HG02763 (cell line): ENCODE results near the gene AMFR.

ENCODE experiments used
- ATAC-seq: cut with Tn5 transposase; IDR thresholded peaks from one replicate; pipeline ENCODE4 v1.9.1; 2021; ENCODE audit warnings: mild to moderate bottlenecking, moderate library complexity; ENCODE audit not compliant: unreplicated experiment

Gene AMFR

DNA sequence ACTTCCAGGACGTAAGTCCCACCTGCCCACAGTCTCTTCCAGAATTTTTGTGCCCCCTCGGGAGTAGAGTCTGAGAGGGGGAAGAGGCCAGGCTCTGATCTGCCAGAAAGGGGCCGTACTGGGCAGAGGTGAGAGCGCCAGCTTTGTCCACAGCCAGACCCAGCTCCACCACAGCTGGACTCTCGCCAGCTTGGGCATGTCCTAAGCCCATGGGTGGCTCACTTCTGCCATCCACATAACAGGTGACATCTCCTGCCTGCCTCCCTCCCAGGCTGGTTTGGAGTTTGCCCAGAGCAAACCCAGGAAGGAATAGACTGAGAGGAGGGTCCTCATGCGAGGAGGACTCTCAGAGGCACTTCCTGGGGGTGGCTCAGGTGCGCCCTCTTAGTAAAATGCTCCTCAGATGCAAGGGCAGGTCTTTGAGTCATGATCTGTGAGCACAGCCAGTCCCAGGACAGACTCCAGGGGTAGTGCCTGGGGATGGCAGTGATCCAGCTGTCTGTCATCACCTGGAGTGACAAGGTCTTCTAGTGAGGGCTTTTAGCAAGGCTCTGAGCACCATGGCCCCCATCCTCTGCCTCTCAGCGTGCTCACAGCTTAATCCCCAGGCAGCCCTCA lies 89.2 kb downstream of the AMFR start:
- ATAC-seq = no peak

DNA sequence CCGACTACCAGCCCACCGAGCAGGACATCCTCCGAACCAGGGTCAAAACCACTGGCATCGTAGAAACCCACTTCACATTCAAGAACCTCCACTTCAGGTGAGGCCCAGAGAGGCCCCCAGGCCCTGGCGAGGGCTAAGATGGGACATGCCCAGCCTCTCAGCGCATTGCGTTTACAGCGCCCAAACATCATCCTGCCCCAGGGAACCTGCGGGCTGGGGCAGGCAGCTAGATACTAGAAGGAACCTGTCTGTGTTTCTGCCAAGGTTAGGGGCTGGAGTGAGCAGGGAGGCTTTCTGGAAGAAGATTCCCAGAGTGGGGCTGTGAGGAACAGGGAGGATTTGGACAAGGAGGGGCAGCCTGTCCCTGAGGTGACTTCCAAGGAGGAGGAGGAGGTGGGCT lies 90.6 kb downstream of the AMFR start:
- no peak for ATAC-seq

DNA sequence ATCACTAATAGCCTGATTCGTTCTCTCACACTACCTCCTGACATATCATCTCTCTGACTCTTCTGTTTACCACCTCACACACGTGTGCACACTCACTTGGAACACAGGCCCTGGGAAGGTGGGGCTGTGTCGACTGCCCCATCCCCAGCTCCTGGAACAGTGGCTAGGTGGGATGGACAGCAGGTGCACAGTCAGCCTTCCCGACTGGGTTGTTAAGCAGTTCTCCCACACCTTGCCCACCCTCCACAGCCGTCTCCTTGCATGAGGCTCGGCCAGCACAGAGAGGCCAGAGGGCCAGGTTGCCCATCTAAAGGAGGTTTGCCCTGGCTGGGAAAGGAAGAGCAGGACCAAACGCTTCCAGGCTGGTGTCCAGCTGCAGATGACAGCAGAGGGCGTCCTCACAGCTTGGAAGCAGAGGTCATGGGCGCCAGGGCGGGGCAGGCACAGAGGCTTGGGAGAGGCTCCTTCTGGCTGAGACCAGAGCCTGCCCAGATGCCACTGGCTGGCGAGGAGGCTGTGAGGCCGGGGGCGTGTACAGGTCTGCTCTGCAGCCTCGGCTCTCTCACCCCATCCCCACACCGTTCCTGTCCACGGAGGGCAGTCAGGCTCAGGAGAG lies 92.8 kb downstream of the AMFR start:
- no peak for ATAC-seq

DNA sequence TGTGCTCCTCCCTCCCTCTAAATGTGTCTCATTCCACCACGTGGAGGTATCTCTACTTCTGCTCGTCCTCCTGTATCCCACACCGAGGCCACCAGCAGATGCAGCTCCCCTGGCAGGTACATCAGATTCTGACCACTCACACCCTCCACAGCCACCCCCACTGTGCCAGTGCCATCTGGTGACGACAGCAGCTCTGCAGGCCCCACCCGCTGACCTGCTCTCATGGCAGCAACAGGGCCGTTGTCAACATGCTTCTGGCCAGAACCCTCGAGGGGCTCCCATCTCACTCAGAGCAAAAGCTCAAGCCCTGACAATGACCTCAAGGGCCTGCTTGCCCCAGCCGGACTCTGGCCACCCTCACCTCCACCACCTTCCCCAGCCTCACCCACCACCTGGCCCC lies 93.4 kb downstream of the AMFR start:
- ATAC-seq = no peak

DNA sequence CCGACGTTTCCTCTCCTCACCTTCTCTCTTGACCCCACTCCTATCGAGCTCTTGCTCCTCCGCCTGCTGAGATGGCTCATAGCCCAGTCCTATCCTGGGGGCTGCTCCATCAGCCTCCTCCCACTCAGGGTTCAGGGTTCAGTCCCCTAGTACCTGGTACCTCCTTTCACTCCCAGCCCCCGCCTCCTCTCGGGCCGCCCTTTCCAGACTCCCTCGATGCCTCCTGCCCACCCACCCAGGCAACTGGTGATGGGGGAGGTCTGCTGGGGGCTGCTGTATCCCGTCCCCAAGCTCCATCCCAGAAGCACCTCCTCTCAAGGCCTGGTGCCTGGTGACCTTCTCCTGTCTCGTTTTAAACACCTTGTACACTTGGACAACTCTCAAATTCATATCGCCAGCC lies 93.9 kb downstream of the AMFR start:
- ATAC-seq = no peak

DNA sequence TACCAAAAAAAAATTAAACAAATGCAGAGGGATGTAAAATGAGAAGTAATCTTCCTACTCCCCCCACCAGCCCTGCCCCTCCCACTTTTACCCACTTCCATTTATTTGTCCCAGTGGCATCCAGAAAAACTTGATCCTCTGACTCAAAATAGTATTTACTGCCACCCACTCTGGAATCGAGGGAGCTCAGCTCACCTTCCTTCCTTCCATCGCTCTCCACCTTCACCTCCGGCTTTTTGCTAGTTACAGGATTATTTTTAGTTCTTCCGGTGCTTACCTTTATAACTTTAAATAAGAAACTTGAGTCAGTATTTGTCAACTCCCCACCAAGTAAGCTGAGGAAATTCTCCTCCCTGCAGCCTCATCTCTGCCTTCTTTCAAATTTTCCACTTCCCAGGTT lies 94.9 kb downstream of the AMFR start:
- ATAC-seq = no peak

DNA sequence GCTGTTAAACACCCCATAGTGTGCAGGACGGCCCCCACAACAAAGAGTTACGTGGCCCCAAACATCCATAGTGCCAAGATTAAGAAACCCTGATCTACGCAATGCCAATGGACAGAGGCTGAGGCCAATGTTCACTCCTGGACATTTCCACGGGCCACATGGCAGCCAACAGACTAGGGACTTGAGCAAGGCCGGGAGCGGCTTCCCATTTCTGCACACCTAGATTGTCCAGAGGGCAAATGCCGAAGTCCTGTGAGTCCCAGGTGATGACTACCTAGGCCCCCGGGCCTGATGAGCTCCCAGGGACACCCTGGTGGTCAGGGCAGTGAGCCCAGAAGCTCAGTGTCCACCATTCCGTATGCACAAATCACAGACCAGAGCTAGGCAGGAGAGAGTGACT lies 95.5 kb downstream of the AMFR start:
- ATAC-seq = no peak

DNA sequence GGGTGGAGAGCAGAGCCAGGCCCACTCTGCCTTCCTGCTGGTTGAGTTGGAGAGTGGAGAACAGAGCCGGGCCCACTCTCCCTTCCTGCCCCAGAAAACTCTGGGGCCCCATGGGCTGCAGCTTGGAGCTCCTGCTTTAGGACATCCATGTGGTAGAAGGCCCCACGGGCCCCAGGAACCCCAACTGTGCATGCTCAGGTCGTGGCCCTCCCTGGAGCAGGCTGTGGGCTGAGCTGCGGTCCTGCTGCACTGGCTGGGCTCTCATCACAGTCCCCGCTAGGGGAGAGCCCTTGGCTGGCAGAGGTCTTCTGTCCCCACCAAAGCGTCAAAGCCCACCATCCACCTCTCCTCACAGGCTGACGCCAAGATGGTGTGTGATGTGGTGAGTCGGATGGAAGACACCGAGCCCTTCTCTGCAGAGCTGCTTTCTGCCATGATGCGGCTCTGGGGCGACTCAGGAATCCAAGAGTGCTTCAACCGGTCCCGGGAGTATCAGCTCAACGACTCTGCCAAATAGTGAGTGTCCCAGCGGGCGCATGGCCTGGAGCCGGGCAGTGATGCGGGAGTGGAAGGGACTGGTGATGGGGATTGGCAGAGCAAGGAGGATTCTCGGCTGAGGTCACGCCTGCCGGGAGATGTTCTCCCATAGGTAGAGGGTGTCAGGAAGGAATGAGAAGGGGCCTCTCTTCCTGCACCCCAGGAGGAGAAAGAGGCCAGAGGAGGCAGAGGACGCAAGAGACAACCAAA lies 96.9 kb downstream of the AMFR start:
- ATAC-seq = no peak

DNA sequence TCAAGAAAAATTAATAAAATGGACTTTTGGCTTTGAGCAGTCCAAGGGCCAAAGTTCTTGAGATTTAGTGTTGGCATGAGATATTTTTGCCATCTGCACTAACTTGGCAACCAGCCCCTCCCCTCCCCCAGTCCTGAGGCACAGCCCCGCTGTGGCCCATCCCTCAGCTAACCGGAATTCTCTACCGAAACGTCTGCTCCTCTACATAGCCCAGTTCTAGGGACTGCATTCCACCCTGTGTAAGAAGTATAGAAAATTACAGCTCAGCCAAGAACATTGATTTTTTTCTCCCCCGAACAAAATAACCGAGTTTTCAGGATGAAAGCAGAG lies 97.5 kb downstream of the AMFR start:
- no peak for ATAC-seq

DNA sequence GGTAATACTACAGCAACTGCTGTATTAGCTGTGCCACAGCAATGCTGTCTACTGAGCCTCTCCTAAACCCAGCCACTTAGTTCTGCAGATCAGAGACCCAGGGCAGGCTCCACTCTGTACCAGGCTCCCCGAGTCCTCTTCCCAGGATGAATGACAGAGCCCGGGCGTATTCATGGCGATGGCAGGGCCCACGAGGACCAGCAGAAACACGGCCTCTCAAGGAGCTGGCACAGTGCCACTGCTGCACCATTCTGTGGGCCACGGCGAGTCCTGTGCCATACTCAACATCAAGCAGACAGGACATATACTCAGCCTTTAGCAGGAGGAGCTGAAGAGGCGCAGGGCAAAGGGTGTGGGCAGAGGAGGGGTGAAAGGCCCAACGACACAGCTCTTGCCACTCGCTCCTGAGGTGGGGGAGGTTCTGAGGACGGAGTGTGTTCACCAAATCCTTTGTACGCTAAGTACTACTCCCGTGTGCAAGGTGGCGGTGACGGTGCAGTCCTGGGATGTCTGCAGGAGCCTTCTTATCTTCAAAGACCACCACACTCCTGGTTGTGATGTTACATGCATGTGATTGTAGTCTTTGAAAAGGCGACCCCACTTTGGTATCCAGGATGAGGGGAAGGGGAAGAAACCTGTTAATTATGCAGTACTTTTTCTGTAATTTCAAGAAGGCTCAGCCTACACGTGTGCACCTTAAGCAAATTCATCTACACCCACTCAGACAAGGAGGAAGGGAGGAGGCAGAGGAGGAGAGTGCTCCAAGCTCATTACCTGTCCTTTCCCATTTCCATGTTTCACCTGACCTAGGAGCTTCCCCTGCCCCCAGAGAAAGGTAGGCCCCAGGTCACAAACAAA lies 98.0 kb downstream of the AMFR start:
- ATAC-seq = no peak

DNA sequence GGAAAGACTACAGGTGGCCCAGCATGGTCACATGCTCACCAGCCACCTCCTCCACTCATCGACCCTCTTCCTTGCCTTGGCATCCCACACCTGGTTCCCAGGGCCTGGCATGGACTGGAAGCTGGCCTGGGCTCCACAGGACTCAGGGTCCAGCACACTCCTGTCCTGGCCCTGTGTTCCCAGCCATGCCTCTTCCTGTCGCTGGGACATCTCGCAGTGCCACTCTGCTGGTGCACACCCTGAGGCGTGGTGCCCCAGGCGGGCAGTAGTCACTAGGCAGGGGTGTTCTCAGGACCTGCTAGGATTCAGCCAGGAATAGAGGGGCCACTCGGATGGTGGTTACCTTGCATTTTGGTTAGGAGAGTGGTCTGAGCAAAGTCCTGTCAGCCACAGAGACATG lies 99.4 kb downstream of the AMFR start:
- no peak for ATAC-seq

DNA sequence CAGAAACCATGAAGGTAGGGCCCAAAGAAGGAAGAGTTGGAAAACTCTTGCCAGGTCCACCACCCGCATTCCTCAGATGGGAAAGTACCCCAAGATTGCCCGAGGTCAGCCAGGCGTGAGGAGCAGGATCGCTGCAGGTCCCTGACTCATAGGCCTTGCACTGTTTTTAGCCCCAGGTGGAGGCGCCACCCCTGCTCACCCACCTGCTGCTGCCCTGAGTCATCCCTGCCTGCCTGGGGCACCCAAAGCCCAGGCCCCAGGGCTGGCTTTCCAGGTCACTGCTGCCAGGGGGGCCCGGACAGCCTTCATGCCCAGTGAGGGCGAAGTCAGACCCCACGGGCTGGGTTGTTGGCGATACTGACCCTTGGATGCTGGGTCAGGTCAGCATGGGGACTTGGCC lies 100.9 kb downstream of the AMFR start:
- ATAC-seq = no peak

DNA sequence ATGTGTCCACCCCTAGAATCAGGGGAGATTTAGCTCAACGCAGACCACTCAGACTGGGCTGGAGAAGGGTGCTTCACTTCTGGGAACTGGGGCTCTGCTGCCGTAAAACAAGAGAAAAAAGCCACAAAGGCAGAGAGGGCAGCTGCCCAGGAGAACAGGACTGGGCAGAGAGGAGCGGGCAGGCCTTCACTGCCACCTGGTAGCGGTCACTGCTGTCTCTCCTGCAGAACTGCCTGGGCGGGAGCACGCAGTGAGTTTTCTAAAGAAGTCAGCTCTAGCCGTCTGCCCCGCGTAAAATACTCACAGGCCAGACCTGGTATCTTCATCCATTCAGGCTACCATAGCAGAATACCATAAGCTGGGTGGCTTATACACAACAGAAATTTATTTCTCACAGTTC lies 103.8 kb downstream of the AMFR start:
- no peak for ATAC-seq

DNA sequence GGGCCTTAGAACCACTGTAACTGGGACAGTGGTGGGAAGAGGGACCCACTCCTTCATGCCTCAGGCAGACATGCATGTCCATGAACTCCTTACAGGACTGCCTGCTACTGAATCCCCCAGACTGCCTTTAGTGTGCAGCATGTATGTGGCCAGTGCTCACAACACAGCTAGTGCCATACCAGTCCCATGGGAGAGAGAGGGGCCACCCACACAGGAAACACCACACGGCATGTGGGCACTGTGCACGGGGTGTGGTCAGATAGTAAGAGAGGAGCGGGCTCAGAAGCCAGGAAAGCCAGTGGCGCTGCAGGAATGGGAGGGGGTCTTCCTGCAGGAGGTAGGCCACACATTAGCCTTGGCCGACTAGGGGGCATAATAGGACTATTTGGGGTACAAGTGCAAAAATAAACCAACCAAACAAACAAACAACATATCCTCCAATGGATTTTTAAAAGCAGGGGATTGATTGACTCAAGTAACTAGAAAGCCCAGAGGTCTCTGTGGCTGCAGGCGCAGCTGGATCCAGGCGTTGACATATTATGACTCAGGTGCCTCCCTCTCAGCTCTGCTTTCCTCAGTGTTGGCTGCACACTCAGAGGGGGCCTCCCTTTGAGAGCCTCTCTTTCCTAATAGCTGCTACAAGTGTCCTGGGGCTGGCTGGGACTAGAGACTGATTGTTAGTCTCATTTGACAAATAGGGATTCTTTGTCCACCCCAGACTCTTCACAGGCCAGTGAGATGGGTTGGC lies 104.4 kb downstream of the AMFR start:
- no peak for ATAC-seq

DNA sequence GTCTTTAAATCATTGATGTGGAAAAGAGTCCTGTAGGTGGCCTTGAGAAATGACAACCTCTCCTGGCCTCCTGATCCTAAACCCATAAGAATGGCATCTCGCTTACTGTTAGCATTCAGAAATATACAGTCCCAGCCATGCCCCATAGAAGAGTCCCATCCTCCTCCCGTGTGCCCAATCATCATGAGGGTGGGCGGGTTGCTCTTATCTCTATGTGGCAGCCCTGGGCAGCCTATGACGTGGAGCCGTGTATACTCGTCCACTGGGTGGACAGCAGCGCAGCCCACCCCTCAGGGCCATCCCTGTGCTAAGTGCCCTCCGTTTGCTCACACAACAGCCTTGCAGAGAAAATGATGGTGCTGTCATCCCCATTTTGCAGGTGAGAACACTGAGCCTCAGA lies 105.3 kb downstream of the AMFR start:
- no peak for ATAC-seq

DNA sequence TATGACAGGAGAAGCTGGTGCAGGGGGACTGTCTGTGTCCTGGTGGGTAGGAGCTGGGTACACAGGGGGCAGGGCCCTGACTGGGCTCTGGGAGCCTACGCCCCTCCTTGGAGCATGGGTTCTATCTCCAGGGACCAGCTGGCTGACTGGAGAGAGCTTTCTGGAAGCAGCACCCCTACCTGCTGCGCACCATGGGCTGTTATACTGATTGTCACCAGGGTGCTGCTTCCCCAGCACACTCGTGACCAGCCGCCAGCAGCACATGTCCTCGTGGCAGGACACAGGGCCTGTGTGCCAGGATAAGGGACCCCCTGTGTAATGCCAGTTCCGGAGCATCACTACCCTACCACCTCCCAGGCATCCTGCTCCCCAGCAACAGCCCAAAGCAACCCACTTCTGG lies 106.0 kb downstream of the AMFR start:
- ATAC-seq = no peak

DNA sequence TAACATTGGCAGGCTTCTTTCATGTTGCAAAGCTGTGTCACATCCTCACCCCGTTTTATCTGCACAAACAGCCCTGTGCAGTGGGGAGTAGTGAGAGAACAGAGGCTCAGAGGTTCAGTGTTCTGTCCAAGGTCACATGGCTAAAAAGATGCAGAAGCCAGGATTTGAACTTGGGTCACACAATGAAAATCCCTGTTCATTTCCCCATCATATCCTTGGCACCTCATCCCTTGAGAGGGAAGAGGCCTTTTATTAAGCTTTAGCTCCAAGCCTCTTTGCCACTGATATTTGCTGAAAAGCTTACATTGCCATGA lies 106.6 kb downstream of the AMFR start:
- ATAC-seq = no peak

DNA sequence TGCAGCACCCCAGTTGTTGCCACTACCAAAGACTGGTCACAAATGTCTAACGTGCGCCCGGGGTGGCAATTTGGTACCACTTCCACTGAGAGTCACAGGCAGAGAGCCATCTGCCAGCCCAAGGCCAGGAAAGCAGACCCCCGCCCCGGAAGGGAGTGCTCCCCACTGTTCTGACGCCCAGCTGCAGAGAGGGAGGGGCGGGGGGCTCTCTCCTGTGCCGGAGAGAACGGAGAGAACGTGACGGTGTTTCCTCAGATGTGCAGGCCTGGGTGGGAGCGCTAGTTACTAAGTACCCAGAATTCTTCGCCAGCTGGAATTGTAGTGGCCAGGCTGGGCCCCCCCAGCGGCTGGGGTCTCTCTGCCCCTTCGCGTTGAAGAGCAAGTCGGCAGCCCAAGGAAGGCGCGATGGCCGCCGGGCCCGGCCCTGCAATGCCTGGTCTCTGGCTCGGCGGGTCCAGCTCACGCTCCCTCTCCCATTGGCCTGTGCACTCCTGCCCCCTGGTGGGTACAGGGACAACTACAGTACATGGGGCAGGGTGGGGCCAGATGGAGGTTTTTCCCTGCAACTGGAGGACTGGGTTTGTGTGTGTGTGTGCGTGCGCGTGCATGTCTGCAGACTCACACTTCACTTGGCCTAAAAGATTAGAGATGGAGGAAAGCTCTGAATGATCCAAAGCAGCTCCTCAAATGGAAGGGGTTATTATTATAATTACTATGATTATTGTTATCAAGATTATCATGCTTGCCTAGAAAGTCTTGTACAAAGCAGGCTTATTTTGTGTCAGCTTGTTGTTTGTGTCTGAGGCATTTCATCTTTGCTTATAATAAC lies 107.1 kb downstream of the AMFR start:
- peak; percentile 85 for ATAC-seq

DNA sequence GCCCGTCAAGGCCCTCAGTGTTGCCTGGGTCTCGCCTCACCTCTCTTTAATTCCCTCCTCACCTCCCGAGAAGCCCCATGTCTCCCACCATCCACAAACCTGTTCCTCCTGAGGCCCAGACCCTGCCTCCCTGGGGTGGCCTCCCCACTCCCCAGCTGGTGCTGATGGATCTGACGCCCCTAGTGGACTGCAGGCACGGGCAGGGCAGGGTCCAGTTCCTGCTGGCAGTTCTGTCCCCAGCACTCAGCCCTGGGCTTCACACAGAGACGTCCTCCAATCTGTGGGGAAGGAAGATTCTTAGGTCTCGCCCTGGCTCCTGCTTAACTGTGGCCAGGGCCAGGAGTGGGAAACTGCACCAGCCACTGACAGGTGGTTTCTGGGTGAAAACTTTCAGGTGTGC lies 108.8 kb downstream of the AMFR start:
- no peak for ATAC-seq

DNA sequence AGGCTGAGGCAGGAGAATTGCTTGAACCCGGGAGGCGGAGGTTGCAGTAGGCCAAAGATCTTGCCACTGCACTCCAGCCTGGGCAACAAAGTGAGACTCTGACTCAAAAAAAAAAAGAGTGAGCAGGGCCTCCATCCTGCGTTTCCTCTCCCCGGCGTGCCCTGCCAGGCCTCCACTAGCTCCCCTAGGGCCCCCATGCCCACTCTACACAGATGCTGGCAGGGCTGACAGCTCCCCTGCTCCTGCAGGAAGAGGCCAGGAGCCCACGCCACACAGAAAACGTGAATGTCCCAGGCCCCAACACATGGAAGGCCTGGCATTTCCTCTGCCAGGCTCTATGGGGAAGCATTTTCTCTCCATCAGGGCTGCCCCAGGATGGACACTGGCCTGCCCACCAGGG lies 109.4 kb downstream of the AMFR start:
- no peak for ATAC-seq
